ENCODE results near the gene PTPRN2. TPM values are rescaled to one million over a fixed set of nuclear protein-coding genes. Genes with fewer than 3 reads are reported as not detected.

Gene PTPRN2
- total RNA-seq, 2 experiments from 2014 or later = 0.70 TPM; not detected in 1

GRCh38 chr7:157832421-157832820 lies 755.2 kb downstream of the PTPRN2 start:
- no peak overlapping the region for H3K4me3 ChIP-seq (ENCODE audit: low read depth, low read length, poor library complexity, severe bottlenecking)
- H3K9me3 ChIP-seq (ENCODE audit: low read length) = no peaks in the 10 kb centered on the region
- H3K27ac ChIP-seq (ENCODE audit: low read depth, low read length, poor library complexity, severe bottlenecking) = no peak overlapping the region
- DNase-seq (ENCODE audit: low spot score) = no peak
- H3K4me1 ChIP-seq (ENCODE audit: insufficient read depth, low read length, poor library complexity, severe bottlenecking) = no peaks in the 10 kb centered on the region
- ChIA-PET CTCF (ENCODE audit: unreplicated experiment) (no interaction called here), POLR2A (no interaction called here)
- no peak overlapping the region for H3K4me2 ChIP-seq (ENCODE audit: low read length)
- no peak overlapping the region for H2AFZ ChIP-seq (ENCODE audit: low read length)
- no peaks in the 10 kb centered on the region for H3K36me3 ChIP-seq (ENCODE audit: insufficient read depth, low read length)
- H3K79me2 ChIP-seq (ENCODE audit: insufficient read depth, low read depth, low read length) = no peaks in the 10 kb centered on the region
- TF ChIP-seq EZH2phosphoT487 (IDR thresholded peaks at IDR 0.05; ENCODE audit: borderline replicate concordance, low read depth, low read length) = no peak
- TF ChIP-seq CTCF (conservative IDR thresholded peaks at IDR 0.05; ENCODE audit: low read length) = no peak
- H3K9me2 ChIP-seq (ENCODE audit: insufficient read depth, low read length) = no peaks in the 10 kb centered on the region
- intact Hi-C loops (cut with micrococcal nuclease; ENCODE audit: unreplicated experiment) = no loop called here
- no peaks in the 10 kb centered on the region for H4K20me1 ChIP-seq (ENCODE audit: insufficient read depth, low read length)
- BruUV-seq (replicated peaks) = no TSS peak

- CTCF ChIA-PET (ENCODE audit: unreplicated experiment) = no interaction called here
- Histone ChIP-seq H3K36me3 (ENCODE audit: insufficient read depth, low read length) (no peaks in the 10 kb centered on the region), H3K4me3 (ENCODE audit: low read depth, low read length, poor library complexity, severe bottlenecking) (no peak overlapping the region), H2AFZ (ENCODE audit: low read length) (no peak overlapping the region), H3K27ac (ENCODE audit: low read depth, low read length, poor library complexity, severe bottlenecking) (no peak overlapping the region), H4K20me1 (ENCODE audit: insufficient read depth, low read length) (no peaks in the 10 kb centered on the region), H3K9me2 (ENCODE audit: insufficient read depth, low read length) (no peaks in the 10 kb centered on the region), H3K9me3 (ENCODE audit: low read length) (no peaks in the 10 kb centered on the region), H3K79me2 (ENCODE audit: insufficient read depth, low read depth, low read length) (no peaks in the 10 kb centered on the region), H3K4me2 (ENCODE audit: low read length) (no peak overlapping the region), H3K4me1 (ENCODE audit: insufficient read depth, low read length, poor library complexity, severe bottlenecking) (no peaks in the 10 kb centered on the region)
- no peak for DNase-seq (ENCODE audit: low spot score)
- BruUV-seq (replicated peaks) = no TSS peak
- POLR2A ChIA-PET = no interaction called here
- TF ChIP-seq EZH2phosphoT487 (IDR thresholded peaks at IDR 0.05; ENCODE audit: borderline replicate concordance, low read depth, low read length) (no peak), CTCF (conservative IDR thresholded peaks at IDR 0.05; ENCODE audit: low read length) (no peak)
- intact Hi-C loops (cut with micrococcal nuclease; ENCODE audit: unreplicated experiment) = no loop called here
Measured at GRCh38 chr7:157832006-157832405, 755.6 kb downstream of the PTPRN2 start.

GRCh38 chr7:157831143-157831905 lies 756.3 kb downstream of the PTPRN2 start:
- Histone ChIP-seq H3K79me2 (ENCODE audit: insufficient read depth, low read depth, low read length) (no peaks in the 10 kb centered on the region), H3K4me2 (ENCODE audit: low read length) (no peak overlapping the region), H3K4me3 (ENCODE audit: low read depth, low read length, poor library complexity, severe bottlenecking) (no peak overlapping the region), H3K9me2 (ENCODE audit: insufficient read depth, low read length) (no peaks in the 10 kb centered on the region), H3K9me3 (ENCODE audit: low read length) (no peaks in the 10 kb centered on the region), H2AFZ (ENCODE audit: low read length) (no peak overlapping the region), H4K20me1 (ENCODE audit: insufficient read depth, low read length) (no peaks in the 10 kb centered on the region), H3K4me1 (ENCODE audit: insufficient read depth, low read length, poor library complexity, severe bottlenecking) (no peaks in the 10 kb centered on the region), H3K36me3 (ENCODE audit: insufficient read depth, low read length) (no peaks in the 10 kb centered on the region), H3K27ac (ENCODE audit: low read depth, low read length, poor library complexity, severe bottlenecking) (no peak overlapping the region)
- no peak for DNase-seq (ENCODE audit: low spot score)
- no peak for TF ChIP-seq CTCF (conservative IDR thresholded peaks at IDR 0.05; ENCODE audit: low read length)
- no peak for TF ChIP-seq EZH2phosphoT487 (IDR thresholded peaks at IDR 0.05; ENCODE audit: borderline replicate concordance, low read depth, low read length)
- no TSS peak for BruUV-seq (replicated peaks)
- intact Hi-C loops (cut with micrococcal nuclease; ENCODE audit: unreplicated experiment) = no loop called here
- ChIA-PET CTCF (ENCODE audit: unreplicated experiment) (no interaction called here), POLR2A (interaction anchor here (0.5 kb wide), 1 partner anchor 8 kb away, joined by 4 read pairs; no protein-coding TSS in a partner anchor)

Data from OCI-LY7 (cell line).